GM18870 (cell line): Measurements from ENCODE around the gene CD48.
"Not testable (repeated sequence)": the region's sequence is repeated elsewhere in the genome, so short reads cannot be mapped to it uniquely, and the experiment has no call there.

Source experiments
- ATAC-seq: cut with Tn5 transposase; IDR thresholded peaks from one replicate; pipeline ENCODE4 v1.9.1; 2021; ENCODE audit warnings: moderate library complexity; ENCODE audit not compliant: unreplicated experiment

The CD48 gene

DNA sequence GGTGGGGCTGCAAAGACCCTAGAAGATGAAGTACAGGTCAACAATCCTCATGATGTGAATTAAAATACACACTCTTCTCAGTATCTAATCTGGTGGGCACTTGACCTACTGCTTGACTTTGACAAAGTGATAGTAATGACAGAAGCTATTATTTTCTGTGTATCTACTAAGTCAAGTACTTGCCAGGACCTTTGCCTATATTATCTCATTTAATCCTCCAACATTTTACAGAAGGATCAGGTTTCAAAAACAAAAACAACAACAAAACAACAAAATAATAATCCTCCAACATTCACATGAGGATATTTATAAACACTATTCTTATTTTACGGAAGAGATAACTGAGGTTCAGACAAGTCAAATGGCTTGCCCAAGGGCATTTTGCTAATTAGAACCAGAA lies 4.4 kb upstream of the CD48 start:
- no peak for ATAC-seq

- not testable (repeated sequence) for ATAC-seq
Measured at GRCh38 chr1:160714034-160714648, 2.5 kb upstream of the CD48 start.

DNA sequence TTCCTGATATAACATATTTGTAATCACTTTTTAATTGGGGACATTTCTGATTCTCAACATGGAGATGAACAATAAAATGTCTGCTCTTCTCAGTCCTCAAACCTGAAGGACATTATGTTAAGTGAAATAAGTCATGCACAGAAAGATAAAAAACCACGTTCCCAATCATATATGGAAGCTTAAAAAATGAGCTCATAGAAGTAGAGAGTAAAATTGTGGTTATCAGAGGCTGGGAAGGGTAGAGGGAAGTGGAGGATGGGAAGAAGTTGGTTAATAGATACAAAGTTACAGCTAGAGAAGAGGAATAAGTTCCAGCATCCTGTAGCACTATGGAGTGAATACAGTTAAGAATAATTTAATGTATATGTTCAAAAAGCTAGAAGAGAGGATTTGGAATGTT lies 1.5 kb upstream of the CD48 start:
- no peak for ATAC-seq

DNA sequence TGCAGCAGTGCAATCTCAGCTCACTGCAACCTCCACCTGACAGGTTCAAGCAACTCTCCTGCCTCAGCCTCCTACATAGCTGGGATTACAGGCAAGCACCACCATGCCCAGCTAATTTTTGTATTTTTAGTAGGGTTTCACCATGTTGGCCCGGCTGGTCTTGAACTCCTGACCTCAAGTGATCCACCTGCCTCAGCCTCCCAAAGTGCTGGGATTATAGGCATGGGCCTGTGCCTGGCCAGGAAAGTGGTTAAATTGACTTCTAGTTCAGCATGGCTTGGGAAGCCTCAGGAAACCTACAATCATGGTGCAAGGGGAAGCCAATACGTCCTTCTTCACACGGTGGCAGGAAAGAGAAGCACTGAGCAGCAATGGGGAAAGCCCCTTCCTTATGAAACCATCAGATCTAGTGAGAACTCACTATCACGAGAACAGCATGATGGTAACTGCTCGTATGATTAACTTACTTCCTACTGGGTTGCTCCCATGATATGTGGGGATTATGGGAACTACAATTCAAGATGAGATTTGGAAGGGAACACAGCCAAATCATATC lies 981 bp upstream of the CD48 start:
- ATAC-seq: peak; percentile 41

DNA sequence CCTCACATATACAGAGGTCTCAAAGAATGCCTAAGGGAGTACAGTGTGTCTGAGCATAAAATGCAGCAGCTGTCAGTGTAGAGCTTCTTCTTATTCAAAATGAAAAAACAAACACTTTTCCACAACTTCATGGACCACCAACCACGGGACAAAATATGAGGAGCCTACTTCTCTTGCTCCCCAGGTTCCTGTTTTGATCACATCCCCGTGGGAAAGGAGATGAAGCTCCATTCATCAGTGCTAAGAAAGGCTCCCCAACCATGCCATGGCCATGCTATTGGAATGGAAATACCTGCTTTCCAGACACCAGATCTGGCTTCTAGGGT lies 383 bp downstream of the CD48 start:
- ATAC-seq: no peak

DNA sequence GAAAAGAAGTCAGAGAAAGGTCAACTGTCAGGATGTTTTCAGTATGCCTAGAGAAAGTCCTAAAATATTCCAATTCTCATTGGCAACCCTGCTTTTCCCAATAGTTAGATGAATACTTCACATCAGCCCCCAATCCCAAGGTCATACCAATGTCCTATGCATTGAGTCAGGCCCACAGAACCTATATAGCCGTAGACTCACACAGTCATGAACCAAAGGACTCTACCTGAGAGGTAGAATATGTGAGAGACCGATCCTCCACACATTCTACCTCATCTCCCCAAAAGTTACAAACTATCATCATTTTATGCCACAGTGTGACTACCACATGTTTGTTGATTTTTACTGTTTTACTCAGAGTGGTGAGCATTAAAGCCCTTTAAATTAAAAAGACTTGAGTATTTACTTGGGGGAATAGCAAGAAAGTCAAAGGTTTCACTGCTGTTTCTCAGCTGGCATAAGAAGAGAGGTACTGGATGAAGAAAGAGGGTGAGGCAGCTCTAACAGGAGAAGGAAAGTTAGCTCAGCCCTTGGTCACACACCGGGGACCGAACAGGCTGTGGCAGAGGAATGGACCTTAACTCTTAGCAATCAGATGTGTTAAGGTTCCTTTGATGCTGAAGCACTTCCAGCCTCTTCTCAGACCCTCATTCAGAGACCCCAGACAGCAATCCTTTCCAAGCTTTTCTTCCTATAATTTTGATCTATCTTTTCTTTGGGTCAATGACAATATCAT lies 937 bp downstream of the CD48 start:
- ATAC-seq: no peak

GRCh38 chr1:160709715-160710114 lies 1.9 kb downstream of the CD48 start:
- ATAC-seq: no peak

GRCh38 chr1:160708801-160709200 lies 2.8 kb downstream of the CD48 start:
- ATAC-seq: peak; percentile 29

DNA sequence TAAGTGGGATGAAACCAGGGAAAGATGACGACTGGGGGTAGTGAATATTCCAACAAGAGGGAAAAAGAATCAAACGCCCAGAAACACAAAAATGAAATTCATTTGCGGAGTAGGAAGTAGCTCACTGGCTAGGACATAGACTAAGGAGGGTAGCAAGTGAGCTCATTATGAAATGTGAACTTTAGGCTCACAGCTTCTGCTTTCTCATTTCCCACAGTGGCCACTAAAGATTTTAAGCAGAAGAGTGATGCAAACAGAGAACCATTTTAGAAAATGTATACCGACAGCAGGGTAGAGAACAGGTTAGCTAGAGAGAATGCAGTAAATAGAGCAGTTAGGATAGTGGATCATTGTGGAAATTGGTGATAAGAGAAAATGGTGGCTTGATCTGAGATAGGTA lies 3.5 kb downstream of the CD48 start:
- no peak for ATAC-seq

DNA sequence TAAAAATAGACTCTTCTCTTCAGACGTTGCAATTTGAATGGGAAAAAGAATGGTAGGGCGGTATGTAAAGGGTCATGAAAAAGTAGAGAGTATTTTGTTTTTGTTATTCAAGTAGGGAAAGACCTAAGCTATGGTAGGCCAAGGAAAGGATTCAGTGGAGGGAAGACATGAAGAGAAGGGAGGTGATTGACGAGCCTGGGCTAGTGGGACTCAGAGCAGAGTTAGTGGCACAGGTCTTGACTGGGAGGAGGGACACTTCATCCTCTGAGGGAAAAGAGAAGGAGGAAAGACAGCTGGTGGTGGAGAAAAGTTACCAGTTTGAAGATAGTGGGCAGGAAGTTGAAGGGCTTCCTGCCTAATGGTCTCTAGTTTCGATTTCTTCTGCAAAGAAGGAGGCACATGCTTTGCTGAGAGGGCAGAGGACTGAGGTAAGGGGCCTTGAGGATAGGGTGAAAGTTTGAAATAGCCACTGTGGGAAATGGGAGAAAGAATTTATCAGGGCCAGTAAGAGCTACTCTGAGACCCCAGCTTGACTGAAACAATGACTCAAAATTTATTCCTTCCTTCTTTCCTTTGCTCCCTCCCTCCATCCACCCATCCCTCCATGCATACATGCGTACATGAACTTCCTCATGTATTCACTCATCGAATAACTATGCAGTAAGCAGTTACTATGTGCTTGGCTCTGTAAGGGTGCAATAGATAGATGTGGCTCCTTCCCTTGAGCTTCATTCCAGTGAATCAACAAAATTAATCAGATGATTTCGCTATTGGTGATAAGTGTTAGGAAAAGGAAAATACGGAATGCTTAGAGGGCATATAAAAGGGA lies 4.2 kb downstream of the CD48 start:
- no peak for ATAC-seq

DNA sequence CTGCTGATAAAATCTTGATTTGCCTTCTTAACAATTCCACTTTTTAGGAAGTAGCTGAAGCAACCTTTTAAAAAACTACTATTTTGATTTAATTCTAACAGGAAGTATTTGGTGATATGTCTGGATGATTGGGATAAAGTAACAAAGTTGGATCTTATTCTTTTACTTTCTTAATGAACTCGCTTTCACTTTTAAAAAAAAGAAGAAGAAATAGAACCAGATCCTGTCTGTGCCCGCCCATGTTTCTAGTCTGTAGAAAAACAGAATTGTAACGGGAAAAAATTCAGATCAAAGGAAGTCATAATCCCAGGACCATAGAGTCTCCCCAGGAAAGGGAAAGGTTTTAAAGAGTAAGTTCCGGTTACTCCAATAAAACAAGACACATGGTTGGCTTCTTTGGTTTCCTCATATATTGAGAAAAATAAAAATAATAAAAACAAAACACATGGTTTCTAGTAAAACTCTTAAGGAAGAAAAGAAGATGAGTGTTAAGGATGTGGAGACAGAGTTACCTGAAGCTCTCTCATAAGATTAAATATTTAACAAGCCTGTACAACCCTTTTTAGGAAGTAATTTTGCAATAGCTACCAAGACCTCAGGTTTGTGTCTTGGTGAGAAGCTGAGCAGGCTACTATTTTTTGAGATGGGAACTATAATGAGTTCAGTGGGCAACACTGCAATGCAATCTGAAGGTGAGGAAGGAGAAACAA lies 4.9 kb downstream of the CD48 start:
- no peak for ATAC-seq

GRCh38 chr1:160705742-160706141 lies 5.9 kb downstream of the CD48 start:
- ATAC-seq: no peak

- ATAC-seq: not testable (repeated sequence)
Measured at GRCh38 chr1:160705212-160705621, 6.4 kb downstream of the CD48 start.

- no peak for ATAC-seq
Measured at GRCh38 chr1:160704250-160704649, 7.4 kb downstream of the CD48 start.

DNA sequence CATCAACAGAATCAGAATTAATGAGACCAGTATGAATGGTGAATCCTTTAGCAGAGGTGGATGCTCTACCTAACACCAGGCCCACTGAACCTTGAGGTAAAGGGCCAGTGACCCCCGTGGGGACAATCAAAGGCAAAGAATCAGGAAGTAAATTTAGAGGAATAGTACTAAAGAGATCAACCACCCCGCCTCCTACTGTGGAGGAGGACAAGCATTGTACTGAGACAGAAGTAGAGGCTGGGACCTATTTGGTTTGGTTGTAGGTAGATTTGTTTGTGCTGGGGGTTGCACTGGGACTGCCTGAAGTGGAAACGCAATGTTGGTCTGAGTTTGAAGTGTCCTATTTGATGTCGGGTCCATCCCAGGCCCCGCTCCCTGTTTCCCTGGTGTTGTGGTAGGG lies 9.5 kb downstream of the CD48 start:
- ATAC-seq: no peak

DNA sequence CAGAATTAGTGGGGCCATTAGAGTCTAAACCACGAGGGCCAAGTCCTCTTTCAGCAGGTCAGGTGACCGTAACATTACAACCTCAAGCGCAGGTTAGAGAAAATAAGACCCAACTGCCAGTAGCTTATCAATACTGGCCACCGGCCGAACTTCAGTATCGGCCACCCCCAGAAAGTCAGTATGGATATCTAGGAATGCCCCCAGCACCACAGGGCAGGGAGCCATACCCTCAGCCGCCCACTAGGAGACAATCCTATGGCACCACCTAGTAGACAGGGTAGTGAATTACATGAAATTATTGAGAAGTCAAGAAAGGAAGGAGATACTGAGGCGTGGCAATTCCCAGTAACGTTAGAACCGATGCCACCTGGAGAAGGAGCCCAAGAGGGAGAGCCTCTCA lies 19.2 kb downstream of the CD48 start:
- not testable (repeated sequence) for ATAC-seq

GRCh38 chr1:160685266-160685665 lies 26.4 kb downstream of the CD48 start:
- no peak for ATAC-seq

GRCh38 chr1:160682983-160683865 lies 28.4 kb downstream of the CD48 start:
- ATAC-seq: no peak

DNA sequence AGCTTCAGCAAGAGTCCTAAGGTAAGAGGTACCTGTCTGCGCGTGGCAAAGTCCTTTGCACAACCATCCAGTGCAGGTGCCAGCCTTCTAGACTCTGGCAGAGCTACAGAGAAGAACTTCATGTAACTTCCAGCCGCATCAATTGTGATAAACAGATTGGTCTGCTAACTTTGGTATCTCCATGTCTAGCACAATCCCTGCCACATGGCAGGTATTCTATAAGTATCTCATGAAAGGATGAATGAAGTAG lies 29.8 kb downstream of the CD48 start:
- ATAC-seq: no peak

DNA sequence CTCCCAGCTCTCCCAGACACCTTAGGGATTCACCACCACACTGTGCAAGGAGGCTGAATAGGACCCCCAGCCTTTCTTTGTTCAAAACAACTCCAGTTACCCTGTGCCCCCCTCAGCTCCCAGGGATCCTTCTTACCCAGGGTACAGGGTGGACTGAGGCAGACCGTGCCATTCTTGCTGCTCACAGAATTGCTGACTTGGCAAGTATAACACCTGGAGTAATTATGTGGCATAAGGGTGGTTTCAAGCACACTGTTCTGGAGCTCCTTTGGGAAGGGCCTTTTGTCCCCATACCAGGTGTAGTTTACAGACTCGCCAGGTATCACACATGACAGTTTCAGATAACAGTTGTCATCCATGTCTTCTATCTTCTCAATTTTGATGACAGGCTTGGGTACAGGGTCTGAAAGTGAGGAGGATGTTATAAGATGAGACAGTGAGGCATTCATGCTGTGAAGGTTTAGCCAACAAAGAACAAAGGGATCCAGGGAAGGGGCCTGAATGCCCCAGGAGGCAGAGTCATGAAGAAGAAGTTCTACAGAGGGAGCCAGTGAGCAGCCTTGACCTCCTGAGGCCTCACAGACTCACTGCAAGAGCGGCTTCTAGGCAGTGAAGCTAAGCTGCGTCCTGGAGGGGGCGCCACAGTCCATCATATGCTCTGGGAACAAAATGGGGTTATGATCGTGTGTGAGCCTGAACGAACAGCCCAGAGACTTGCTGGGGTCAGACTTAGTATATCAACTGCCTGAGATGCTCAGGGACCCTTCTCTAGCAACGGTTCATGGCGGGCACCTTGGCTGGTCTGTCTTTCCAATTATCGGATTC lies 30.3 kb downstream of the CD48 start:
- ATAC-seq: no peak
